ENCODE results near the gene TTLL10.

Gene TTLL10

GRCh38 chr1:1237874-1238701 is 64.4 kb downstream of the TTLL10 start:
- DNase-seq (ENCODE audit: low read depth), result no peak

DNA sequence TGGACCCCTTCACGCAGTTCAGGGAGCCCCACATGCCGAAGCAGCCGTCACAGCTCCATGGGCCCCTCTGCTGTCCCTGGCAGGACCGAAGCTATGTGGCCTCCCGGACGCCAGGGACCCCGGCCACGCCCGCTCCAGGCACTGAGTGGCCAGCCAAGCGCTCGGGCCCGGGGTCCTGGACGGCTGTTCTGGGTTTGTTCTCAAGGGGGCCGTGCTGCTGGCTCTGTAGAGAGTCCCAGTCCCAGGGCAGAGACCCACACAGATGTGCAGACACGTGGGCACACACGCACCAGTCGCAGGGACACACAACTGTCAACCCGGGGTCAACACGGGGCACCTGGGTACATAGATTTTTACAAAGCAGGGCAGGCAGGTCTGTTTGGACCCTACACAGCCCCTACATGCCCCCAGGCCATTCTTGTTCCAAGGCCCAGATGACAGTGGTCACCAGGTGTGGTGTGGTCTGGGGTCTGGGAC is 65.1 kb downstream of the TTLL10 start:
- no peak for DNase-seq (ENCODE audit: low read depth)

DNA sequence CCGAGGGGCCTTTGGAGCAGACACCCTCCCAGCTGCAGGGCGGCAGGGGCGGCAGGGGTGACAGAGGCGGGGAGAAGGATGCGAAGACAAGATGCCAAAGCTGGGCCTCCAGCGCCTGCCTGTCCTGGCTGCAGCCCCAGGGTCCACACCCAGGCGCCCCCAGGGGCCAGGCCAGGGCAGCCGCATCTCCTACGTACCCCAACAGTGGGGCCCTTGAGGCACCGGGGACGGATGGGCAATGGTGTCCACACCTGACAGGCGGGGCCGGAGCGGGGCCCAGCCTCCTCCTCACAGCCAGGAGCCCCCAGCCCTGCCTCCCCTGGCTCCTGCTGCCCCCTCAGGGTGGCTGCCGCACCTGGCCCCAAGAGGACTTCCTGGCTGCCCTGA is 65.5 kb downstream of the TTLL10 start:
- no peak for DNase-seq (ENCODE audit: low read depth)

GRCh38 chr1:1239614-1240347 is 66.1 kb downstream of the TTLL10 start:
- no peak for DNase-seq (ENCODE audit: low read depth)

DNA sequence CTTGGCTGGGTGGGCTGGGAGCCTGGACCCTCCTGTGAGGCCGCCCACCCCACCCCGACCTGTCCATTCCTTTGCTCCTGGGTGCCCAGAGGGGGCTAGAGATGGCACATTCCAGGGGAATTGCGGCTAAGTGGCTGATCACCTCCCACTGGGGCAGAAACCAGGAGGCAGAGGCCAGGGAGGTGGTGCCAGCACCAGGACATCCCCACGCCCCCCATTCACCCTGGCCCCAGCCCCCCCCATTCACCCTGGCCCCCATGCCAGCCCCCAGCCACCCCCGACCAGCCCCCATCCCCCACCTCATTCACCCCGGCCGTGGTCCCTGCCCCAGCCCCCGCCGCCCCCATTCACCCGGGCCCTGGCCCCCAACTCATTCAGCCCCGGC is 66.7 kb downstream of the TTLL10 start:
- DNase-seq (ENCODE audit: low read depth), result no peak

GRCh38 chr1:1240822-1241587 is 67.3 kb downstream of the TTLL10 start:
- DNase-seq (ENCODE audit: low read depth), result no peak

DNA sequence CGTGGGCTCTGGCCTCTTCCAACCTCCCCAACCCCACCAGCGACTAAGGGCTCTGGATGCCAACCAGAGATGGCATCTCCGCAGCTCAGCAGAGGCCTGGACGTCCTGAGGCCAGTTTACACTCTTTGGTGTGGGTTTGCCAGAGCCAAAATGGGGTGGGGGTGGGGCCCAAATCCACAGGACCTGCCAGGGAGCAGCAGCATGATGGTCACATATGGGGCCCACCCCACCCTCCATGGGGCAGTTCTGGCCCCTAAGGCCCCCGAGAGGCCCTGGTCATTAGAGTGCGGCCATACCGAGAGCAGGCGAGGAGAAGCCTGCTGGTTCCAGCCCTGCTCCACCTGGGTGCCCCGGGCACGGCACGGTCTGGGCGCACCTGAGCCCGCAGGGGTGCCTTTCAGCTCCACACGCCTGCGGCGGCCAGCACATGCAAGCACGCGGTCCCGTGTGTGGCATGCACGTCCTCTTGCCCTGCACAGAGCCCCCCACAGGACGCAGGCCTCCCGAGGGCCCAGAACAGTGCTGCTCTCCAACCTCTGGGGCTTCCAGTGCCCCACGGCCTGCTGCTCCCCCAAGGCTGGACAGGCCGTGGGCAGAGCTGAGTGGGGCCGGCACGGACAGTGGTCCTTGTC is 68.0 kb downstream of the TTLL10 start:
- DNase-seq (ENCODE audit: low read depth), result no peak

GRCh38 chr1:1242461-1243265 is 69.0 kb downstream of the TTLL10 start:
- no peak for DNase-seq (ENCODE audit: low read depth)

GRCh38 chr1:1243266-1243660 is 69.6 kb downstream of the TTLL10 start:
- no peak for DNase-seq (ENCODE audit: low read depth)

GRCh38 chr1:1243807-1244191 is 70.1 kb downstream of the TTLL10 start:
- DNase-seq (ENCODE audit: low read depth), result no peak

DNA sequence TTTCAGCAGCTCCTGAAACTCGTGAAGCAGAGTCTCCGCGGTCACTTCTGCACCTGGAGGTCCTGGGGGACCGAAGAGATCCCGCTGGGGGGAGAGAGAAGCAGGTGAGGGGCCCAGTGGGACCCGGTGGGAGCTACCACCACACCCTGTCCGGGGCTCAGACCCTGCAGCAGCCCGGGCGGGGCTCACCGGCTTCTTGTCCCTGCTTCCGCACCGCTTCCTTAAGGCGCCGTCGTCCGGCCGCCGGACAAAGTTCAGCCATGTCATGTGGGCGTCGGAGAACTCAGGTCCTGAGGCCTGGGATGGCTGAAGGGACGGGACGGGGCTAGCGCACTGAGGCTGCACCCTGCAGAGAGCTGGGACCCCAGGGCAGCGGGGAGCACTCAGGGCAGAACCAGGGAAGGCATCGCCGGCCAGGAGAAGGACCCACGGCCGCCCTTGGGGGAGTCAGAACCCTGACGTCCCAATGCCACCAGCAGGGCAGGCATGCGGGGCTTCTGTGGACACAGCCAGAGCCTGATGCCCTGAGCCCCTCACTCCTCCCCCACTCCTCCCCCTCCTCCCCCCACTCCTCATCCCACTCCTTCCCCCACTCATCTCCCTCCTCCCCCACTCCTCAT is 70.6 kb downstream of the TTLL10 start:
- no peak for DNase-seq (ENCODE audit: low read depth)

DNA sequence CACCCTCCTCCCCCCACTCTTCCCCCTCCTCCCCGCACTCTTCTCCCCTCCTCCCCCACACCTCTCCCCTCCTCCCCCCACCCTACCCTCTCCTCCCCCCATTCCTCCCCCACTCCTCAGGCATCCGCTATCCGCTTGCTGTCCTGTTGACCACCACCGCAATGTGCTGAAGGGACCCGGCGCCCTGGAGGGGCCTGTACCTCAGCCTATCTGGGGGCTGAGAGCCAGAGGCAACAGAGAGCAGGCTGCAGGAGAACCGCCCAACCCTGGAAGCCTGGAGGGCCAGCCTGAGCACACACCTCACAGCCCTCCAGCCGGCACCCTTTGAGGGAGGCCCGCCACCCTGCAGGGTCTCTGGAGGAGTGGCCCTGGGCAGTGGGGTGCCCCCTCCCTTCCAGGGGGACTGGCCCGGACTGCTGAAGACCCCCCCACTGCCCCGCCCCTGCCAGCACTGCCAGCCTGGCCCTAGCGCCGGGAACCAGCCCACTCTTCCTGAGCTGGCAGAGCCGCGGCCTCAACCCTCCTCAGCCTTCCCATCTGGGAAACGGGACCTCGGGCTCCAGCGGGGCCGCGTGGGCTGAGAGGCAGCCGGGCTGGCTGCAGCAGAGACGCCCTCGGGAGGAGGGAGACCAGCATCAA is 71.6 kb downstream of the TTLL10 start:
- DNase-seq (ENCODE audit: low read depth), result no peak

DNA sequence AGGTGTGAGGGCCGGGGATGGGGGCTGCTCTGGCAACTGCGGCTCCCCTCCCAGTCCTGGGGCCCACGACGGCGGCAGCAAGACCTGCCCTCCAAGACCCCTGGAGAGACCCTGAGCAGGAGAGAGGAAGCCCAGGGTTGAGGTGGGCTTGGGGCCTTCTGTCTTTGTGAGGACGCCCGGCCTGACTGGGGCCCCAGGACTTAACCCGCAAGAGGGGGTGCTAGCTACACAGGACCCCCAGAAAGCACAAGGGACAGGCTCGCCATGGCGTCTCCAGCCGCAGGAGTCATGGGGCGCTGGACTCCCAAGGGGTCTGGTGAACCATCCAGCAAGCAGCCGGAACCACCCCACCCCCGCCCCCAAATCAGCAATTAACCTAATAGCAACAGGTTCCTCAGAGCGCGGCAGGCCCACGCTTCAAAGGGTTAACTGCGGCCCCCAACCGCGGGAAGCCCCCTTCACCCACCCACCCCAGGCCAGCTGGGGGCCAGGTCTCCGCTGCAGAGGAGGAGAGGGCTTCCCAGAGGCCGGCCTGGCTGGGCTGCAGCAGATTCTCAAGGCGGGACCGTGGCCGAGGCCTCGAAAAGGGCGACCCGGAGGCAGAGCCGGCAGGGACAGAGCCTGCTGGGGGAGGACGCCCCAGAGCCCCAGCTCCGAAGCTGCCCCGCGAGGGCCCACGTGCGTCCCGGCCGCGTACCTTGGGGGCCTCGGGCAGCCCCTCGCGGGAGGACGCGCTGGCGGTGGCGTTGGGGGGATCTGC is 72.3 kb downstream of the TTLL10 start:
- DNase-seq (ENCODE audit: low read depth), result no peak

GRCh38 chr1:1246577-1247340 is 73.1 kb downstream of the TTLL10 start, which contains the start of gene C1QTNF12:
TSS of gene C1QTNF12 (minus strand) at chr1:1246722. CDS start at chr1:1246690, 32 bp downstream.
- DNase-seq (ENCODE audit: low read depth), result no peak

DNA sequence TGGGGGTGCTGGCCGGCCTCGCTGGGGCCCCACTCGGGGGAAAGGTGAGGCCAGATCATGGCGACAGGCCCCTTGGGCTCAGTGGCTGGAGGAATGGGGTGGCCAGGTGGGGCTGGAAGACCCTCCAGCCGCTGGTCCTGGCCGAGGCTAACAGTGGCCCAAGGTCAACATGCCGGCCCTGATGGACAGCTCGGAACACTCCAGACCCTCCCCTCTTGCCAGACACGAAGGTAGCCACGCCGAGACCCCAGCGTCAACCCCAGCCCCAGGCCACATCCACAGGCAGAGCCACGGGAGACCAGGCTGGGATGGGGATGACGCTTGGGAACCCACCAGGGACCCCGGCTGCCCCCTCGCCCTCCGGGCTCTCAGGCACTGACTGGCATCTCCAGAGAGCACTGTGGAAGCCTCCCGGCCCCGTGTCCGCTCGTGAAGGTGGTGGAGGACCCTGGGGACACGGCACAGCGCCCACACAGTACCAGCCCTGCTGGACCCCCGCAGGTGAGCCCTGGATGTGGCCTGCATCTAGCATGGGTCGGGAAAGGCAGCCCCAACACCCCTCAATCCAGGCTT is 73.7 kb downstream of the TTLL10 start:
- no peak for DNase-seq (ENCODE audit: low read depth)

All from activated T-helper 9 cell treated with anti-CD3 and anti-CD28 coated beads, Interleukin-2, amount 50 U/mL, for 16 hours (primary cell).